ENCODE measurements around the gene PRX.
"Not testable (repeated sequence)": the region's sequence is repeated elsewhere in the genome, so short reads cannot be mapped to it uniquely, and the experiment has no call there.

PRX gene

DNA sequence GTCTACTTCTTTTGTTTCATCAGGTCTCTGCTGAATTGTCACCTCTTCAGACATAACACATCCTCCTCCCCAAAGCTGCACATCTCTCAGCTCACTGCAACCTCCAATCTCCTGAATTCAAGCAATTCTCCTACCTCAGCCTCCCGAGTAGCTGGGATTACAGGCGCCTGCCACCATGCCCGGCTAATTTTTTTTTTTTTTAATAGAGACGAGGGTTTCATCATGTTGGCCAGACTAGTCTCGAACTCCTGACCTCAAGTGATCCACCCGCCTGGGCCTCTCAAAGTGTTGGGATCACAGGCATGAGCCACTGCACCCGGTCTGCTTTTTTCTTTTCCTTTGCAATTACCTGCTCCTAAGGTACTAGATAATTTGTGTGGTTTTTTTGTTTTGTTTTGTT lies 19.6 kb upstream of the PRX start:
- not testable (repeated sequence) for DNase-seq

DNA sequence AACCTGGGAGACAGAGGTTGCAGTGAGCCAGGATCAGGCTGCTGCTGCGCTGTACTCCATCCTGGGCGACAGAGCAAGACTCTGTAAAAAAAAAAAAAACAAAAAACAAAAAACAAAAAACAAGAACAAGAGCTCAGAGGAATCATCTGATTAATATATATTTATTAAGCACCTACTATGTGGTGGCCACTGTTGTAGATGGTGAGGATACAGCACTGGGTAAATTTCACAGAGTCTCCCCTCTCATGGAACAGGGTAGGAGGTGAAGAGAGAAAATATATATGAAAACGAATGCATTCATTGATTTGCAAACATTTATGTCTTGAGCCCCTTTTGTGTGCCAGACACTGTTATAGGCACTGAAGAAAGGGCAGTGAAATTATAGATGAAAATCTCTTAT lies 18.5 kb upstream of the PRX start:
- no peak for DNase-seq

- not testable (repeated sequence) for DNase-seq
These were observed 17.1 kb upstream of the PRX start for GRCh38 chr19:40430242-40430641.

- not testable (repeated sequence) for DNase-seq
These were observed 15.0 kb upstream of the PRX start for GRCh38 chr19:40428197-40428596.

DNA sequence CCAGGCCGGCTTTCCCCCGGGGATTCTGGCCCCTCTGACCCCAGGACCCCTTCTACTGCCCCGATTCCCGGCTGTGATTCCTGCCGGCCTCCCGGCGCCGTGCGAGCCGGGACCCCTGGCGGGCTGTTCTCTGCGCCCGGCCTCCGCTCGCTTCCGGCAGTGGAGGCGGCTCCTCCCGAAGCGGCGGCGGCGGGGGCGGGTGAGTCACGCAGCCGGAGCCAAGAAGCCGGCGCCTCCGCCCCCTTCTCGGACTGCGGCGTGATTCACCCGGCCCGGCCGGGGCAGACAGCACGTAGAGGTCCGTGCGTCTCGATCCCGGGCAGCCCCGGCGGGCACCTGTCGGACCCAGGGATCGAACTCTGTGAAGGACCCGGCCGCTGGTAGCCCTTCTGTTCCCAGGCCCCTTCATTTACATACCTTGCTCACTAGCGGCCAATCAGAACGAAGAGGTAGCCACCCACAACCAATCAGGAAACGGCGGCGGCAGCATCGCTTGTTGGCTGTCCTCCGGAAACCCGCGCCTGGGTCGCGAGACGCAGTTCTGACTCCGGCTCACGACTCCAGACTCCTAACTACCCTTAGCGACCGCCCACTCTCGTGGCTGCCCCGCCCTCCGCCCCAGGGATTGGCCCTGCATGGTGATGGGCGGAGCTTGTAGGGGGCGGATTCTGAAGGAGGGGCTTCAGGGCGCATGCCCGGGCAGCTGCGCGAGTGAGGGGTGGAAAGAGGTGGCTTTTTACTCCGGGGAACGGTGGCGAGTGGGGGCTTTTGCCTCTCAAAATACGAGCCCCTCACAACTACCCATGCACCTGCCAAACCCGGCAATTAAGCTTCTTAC lies 12.5 kb upstream of the PRX start, which contains the start of gene SERTAD1:
Gene SERTAD1 (minus strand): TSS at position 543 of the 838 bp plus-strand sequence. CDS start 2,446 bp downstream, outside the sequence.
- peak; percentile 93 for DNase-seq

- DNase-seq = no peak
These were observed 11.7 kb upstream of the PRX start for GRCh38 chr19:40424637-40425449.

GRCh38 chr19:40423938-40424337 lies 10.8 kb upstream of the PRX start:
- DNase-seq = no peak

DNA sequence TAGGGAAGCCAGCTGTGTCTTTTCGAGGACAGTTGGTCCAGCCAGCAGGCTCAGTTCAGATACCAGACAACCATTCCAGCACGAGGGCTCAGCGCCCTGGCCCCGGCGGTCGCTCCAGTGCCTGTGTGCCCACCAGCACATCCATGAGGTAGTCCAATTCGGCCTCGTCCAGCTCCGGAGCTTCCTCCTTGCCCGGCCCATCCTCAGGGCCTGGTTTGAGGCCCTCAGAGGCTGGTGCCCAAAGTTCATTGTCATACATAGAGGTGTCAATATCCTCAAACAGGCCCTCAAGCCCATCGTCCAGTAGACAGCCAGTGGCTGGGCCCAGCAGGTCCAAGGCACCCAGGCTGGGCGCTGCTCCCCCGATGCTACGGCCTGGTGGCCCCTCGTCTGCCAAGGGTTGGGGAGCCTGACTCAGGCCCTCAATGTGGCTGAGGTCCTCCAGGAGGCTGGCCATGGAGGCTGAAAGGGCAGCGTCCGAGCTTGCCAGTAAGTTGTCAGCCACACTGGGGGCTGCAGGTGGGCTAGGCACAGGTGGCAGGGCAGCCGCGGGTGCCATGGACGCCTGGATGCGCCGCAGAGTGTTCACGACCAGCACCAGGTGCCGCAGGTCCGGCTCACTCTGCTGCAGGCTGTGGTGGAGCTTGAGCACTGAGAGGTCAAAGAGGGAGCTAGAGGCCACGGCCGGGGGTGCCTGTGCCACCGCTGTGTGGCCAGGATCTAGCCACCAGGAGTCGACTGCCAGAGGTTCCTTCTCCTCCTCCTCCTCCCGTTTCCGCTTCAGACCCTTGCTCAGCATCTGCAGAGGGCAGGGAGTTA lies 9.8 kb upstream of the PRX start:
- DNase-seq = no peak

- no peak for DNase-seq
These were observed 9.0 kb upstream of the PRX start for GRCh38 chr19:40421993-40422747.

- DNase-seq = no peak
These were observed 7.9 kb upstream of the PRX start for GRCh38 chr19:40420766-40421765.

DNA sequence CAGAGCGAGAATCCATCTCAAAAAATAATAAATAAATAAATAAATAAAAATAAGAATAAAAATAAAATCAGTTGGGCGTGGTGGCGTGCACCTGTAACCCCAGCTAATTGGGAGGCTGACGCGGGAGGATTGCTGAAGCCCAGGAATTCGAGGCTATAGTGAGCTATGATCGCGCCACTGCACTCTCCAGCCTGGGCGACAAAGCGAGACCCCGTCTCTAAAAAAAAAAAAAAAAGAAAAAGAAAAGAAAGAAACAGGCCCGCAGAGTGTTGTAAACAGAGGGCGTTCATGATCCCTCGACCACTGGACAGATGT lies 7.2 kb upstream of the PRX start:
- DNase-seq = no peak

- DNase-seq = no peak
These were observed 6.6 kb upstream of the PRX start for GRCh38 chr19:40419780-40420179.

- DNase-seq = no peak
These were observed 6.0 kb upstream of the PRX start for GRCh38 chr19:40419066-40419612.

DNA sequence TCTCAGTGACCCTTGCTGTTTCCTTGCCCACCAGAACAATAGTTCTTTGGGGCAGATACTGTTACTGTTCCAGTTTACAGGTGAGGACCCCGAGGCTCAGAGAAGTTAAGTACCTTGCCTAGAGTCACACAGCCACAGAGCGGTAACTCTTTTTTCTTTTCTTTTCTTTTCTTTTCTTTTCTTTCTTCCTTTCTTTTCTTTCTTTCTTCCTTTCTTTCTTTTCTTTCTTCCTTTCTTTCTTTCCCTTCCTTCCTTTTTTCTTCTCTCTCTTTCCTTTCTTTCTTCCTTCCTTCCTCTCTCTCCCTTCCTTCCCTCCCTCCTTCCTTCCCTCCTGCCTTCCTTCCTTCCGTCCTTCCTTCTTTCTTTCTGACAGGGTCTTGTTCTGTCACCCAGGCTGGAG lies 4.9 kb upstream of the PRX start:
- no peak for DNase-seq

GRCh38 chr19:40417643-40417981 lies 4.4 kb upstream of the PRX start:
- no peak for DNase-seq

DNA sequence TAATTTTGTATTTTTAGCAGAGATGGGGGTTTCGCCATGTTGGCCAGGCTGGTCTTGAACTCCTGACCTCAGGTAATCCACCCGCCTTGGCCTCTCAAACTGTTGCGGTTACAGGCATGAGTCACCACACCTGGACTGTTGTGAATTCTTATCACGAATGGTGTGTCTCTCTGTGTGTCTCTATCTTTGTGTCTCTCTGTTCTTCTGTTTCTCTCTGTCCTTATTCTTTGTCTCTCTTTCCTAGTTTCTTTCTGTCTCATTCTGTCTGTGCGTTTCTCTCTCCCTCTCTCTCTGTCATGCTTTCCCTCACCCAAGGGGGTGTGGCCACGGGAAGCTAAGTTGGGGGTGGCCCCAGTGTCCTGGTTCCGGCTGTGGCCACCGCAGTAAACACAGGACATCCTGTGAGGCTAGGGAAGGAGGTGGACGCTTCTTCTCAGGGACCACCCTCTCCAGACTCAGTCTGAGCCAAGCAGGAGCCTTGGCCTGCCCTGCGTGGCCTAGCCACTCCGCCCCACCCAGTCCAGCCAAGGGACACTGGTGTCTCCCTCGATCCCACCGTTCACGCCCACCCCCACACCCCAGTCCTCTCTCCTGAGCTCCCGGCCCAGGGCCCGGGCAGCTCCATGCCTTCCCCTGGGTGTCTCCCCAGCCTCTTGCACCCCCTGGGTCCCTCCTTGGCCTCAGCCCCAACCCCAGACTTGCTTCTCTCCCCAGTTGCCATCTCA lies 3.9 kb upstream of the PRX start:
- DNase-seq = no peak

- DNase-seq = no peak
These were observed 2.6 kb upstream of the PRX start for GRCh38 chr19:40415768-40416167.

DNA sequence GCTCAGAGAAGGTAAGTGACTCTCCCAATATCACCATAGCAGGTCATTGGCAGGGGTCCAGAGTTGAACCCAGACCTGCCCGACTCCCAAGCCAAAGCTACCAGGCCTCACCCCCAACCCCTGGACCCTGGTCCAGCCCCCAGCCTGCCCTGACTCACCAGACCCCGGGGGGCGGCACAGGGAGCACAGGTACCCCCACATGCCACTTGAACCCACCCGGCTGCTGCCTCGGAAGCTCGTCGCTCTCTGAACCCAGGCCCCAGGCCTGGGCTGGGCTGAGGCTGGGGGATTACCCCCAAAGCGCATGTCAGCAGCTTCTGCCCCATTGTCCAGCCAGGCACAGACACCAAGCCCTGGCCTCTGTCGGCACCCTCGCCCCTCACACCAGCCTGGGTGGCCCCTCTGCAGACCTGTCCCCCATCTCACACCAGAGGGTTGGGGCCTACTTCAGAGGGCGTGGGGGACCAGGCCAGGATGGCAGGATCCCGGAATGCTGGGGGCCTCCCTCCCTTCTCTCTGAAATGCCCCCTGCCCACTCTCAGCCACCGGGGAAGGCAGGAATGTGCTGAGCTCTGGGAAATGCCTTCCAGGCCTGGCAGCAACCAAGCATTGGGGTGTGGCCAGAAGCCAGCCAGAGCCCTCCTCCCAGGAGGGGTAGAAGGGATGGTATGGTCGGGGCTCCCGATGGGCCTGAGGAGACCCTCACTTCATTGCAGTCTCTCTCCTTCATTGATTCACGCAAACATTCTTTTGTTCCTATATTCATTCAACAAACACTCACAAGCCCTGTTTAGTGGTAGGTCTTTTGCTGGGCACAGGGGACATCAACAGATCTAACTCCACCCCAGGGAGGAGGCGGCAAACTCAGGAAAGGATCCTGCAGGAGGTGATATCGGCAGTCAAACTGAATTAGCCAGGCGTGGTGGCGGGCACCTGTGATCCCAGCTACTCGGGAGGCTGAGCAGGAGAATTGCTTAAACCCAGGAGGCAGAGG lies 1.7 kb upstream of the PRX start:
- no peak for DNase-seq

GRCh38 chr19:40412866-40413265 lies 312 bp downstream of the PRX start:
- no peak for DNase-seq

Data from NCI-H1417 treated with DMSO at 0.1 percent for 48 hours (cell line).